Measurements from ENCODE around the gene ALMS1. TPM values are rescaled to one million over a fixed set of nuclear protein-coding genes. Genes with fewer than 3 reads are reported as not detected.
"Not testable (repeated sequence)": the region's sequence is repeated elsewhere in the genome, so short reads cannot be mapped to it uniquely, and the experiment has no call there.

The ALMS1 gene
- total RNA-seq, 1 donor from 2014 or later = 7.4 TPM

GRCh38 chr2:73457982-73458381, 72.3 kb downstream of the ALMS1 start:
- FAIRE-seq (no peak), DNase-seq (ENCODE audit: low read depth) (no peak)
- TF ChIP-seq CTCF (IDR thresholded peaks at IDR 0.05; ENCODE audit: insufficient read depth, low read length, severe bottlenecking) = no peak
- Histone ChIP-seq H3K4me3 (ENCODE audit: low read depth, low read length) (no peak overlapping the region), H3K27me3 (ENCODE audit: control insufficient read depth, insufficient read depth, low read length) (no peaks in the 10 kb centered on the region), H3K36me3 (ENCODE audit: control insufficient read depth, insufficient read depth, low read length) (no peaks in the 10 kb centered on the region)

GRCh38 chr2:73462388-73462787, 76.8 kb downstream of the ALMS1 start:
- H3K4me3 ChIP-seq (ENCODE audit: low read depth, low read length); FAIRE-seq; H3K27me3 ChIP-seq (ENCODE audit: control insufficient read depth, insufficient read depth, low read length); DNase-seq (ENCODE audit: low read depth); H3K36me3 ChIP-seq (ENCODE audit: control insufficient read depth, insufficient read depth, low read length): not testable (repeated sequence)

- Histone ChIP-seq H3K4me3 (ENCODE audit: low read depth, low read length) (no peak overlapping the region), H3K27me3 (ENCODE audit: control insufficient read depth, insufficient read depth, low read length) (no peaks in the 10 kb centered on the region), H3K36me3 (ENCODE audit: control insufficient read depth, insufficient read depth, low read length) (no peaks in the 10 kb centered on the region)
- DNase-seq (ENCODE audit: low read depth) = no peak
- no peak for FAIRE-seq
- no peak for TF ChIP-seq CTCF (IDR thresholded peaks at IDR 0.05; ENCODE audit: insufficient read depth, low read length, severe bottlenecking)
These were observed 82.7 kb downstream of the ALMS1 start for GRCh38 chr2:73468376-73468775.

GRCh38 chr2:73483874-73484273, 98.2 kb downstream of the ALMS1 start:
- H3K4me3 ChIP-seq (ENCODE audit: low read depth, low read length); H3K27me3 ChIP-seq (ENCODE audit: control insufficient read depth, insufficient read depth, low read length); H3K36me3 ChIP-seq (ENCODE audit: control insufficient read depth, insufficient read depth, low read length); DNase-seq (ENCODE audit: low read depth); FAIRE-seq: not testable (repeated sequence)

GRCh38 chr2:73487112-73487657, 101.5 kb downstream of the ALMS1 start:
- Histone ChIP-seq H3K36me3 (ENCODE audit: control insufficient read depth, insufficient read depth, low read length) (no peaks in the 10 kb centered on the region), H3K27me3 (ENCODE audit: control insufficient read depth, insufficient read depth, low read length) (no peaks in the 10 kb centered on the region), H3K4me3 (ENCODE audit: low read depth, low read length) (no peak overlapping the region)
- no peak for TF ChIP-seq CTCF (IDR thresholded peaks at IDR 0.05; ENCODE audit: insufficient read depth, low read length, severe bottlenecking)
- no peak for FAIRE-seq
- DNase-seq (ENCODE audit: low read depth) = no peak

- DNase-seq (ENCODE audit: low read depth) (no peak), FAIRE-seq (no peak)
- Histone ChIP-seq H3K27me3 (ENCODE audit: control insufficient read depth, insufficient read depth, low read length) (no peaks in the 10 kb centered on the region), H3K36me3 (ENCODE audit: control insufficient read depth, insufficient read depth, low read length) (no peaks in the 10 kb centered on the region), H3K4me3 (ENCODE audit: low read depth, low read length) (no peak overlapping the region)
- TF ChIP-seq CTCF (IDR thresholded peaks at IDR 0.05; ENCODE audit: insufficient read depth, low read length, severe bottlenecking) = no peak
These were observed 102.4 kb downstream of the ALMS1 start for GRCh38 chr2:73488079-73488478.

GRCh38 chr2:73489053-73489452, 103.4 kb downstream of the ALMS1 start:
- H3K27me3 ChIP-seq (ENCODE audit: control insufficient read depth, insufficient read depth, low read length) = no peaks in the 10 kb centered on the region
- DNase-seq (ENCODE audit: low read depth) (no peak), FAIRE-seq (no peak)
- no peak overlapping the region for H3K4me3 ChIP-seq (ENCODE audit: low read depth, low read length)
- no peaks in the 10 kb centered on the region for H3K36me3 ChIP-seq (ENCODE audit: control insufficient read depth, insufficient read depth, low read length)
- no peak for TF ChIP-seq CTCF (IDR thresholded peaks at IDR 0.05; ENCODE audit: insufficient read depth, low read length, severe bottlenecking)

All from bronchial epithelial cell (primary cell).